Non-pigmented ciliary epithelial cell (primary cell): ENCODE results near the gene KHDRBS2.

Source experiments
- DNase-seq: peaks from one replicate; pipeline ENCODE4 v3.0.0-alpha.2; 2010; ENCODE audit warnings: low read depth

Gene KHDRBS2

GRCh38 chr6:62013719-62014118 is 272.3 kb downstream of the KHDRBS2 start:
- no peak for DNase-seq

- no peak for DNase-seq
Observed at GRCh38 chr6:62009445-62009844, 276.6 kb downstream of the KHDRBS2 start.

GRCh38 chr6:61989616-61990015 is 296.4 kb downstream of the KHDRBS2 start:
- DNase-seq = no peak

GRCh38 chr6:61980622-61981021 is 305.4 kb downstream of the KHDRBS2 start:
- DNase-seq = no peak

- no peak for DNase-seq
Observed at GRCh38 chr6:61977947-61978346, 308.1 kb downstream of the KHDRBS2 start.

GRCh38 chr6:61977099-61977498 is 308.9 kb downstream of the KHDRBS2 start:
- DNase-seq = no peak

- DNase-seq = no peak
Observed at GRCh38 chr6:61959196-61959595, 326.8 kb downstream of the KHDRBS2 start.

GRCh38 chr6:61953851-61954250 is 332.2 kb downstream of the KHDRBS2 start:
- no peak for DNase-seq

- no peak for DNase-seq
Observed at GRCh38 chr6:61951586-61951985, 334.4 kb downstream of the KHDRBS2 start.

GRCh38 chr6:61950811-61951210 is 335.2 kb downstream of the KHDRBS2 start:
- DNase-seq = no peak

- no peak for DNase-seq
Observed at GRCh38 chr6:61949971-61950370, 336.1 kb downstream of the KHDRBS2 start.

GRCh38 chr6:61949161-61949560 is 336.9 kb downstream of the KHDRBS2 start:
- no peak for DNase-seq

GRCh38 chr6:61947311-61947947 is 338.6 kb downstream of the KHDRBS2 start:
- DNase-seq = no peak

GRCh38 chr6:61940919-61941318 is 345.1 kb downstream of the KHDRBS2 start:
- no peak for DNase-seq

GRCh38 chr6:61935242-61935846 is 350.7 kb downstream of the KHDRBS2 start:
- DNase-seq = no peak

- no peak for DNase-seq
Observed at GRCh38 chr6:61909486-61909885, 376.5 kb downstream of the KHDRBS2 start.

GRCh38 chr6:61901748-61902147 is 384.3 kb downstream of the KHDRBS2 start:
- no peak for DNase-seq

GRCh38 chr6:61894536-61894935 is 391.5 kb downstream of the KHDRBS2 start:
- DNase-seq = no peak

- DNase-seq = no peak
Observed at GRCh38 chr6:61887423-61887822, 398.6 kb downstream of the KHDRBS2 start.

- DNase-seq = no peak
Observed at GRCh38 chr6:61886608-61887259, 399.3 kb downstream of the KHDRBS2 start.

- no peak for DNase-seq
Observed at GRCh38 chr6:61869632-61870400, 416.2 kb downstream of the KHDRBS2 start.

- DNase-seq = no peak
Observed at GRCh38 chr6:61868507-61869080, 417.4 kb downstream of the KHDRBS2 start.
